ENCODE results near the gene SPPL2C. TPM values are rescaled to one million over a fixed set of nuclear protein-coding genes. Genes with fewer than 3 reads are reported as not detected.
A peak's percentile ranks its signal among the peaks of the same experiment; 100 is the strongest.

SPPL2C gene
- total and polyA plus RNA-seq, 2 of the 8 experiments (the other 6 are each of a cell fraction or from before 2014, with no cell fraction given) = not detected

DNA sequence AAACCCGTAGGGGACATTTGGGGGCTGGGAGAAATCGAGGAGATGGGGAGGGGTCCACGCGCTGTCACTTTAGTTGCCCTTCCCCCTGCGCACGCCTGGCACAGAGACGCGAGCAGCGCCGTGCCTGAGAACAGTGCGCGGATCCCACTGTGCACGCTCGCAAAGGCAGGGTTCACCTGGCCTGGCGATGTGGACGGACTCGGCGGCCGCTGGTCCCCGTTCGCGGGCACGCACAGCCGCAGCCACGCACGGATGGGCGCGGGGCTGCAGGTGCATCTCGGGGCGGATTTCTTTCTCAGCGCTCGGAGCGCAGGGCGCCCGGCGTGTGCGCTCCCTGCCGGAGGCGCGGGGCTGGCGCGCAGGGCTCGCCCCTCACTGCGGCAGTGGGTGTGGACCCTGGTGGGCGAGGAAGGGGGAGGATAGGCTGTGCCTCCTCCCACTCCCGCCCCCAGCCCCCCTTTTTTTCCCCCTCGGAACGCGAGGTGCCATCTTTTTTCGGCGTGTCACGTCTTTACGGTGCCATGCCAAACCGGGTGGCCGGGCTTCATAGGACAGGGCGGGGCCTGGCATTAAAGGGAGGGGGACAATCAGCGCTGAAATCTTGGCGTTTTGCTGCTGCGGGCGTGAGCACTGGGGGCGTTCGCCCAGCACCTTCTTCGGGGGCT lies 50.8 kb downstream of the SPPL2C start (continued):
- TF ChIP-seq EZH2 (IDR thresholded peaks at IDR 0.05; ENCODE audit: low read depth, low read length, severe bottlenecking) (peak; percentile 89), RBBP5 (IDR thresholded peaks at IDR 0.05; ENCODE audit: borderline replicate concordance, low read depth, low read length) (0 out of 2 replicates have a peak, but pooled peaks have one; percentile 5)

Data from H1 (cell line).